HG03175 (cell line): Measurements from ENCODE around the gene CHST12.

Experiments used
- ATAC-seq: cut with Tn5 transposase; IDR thresholded peaks from one replicate; pipeline ENCODE4 v1.9.1; 2021; ENCODE audit warnings: mild to moderate bottlenecking, moderate library complexity; ENCODE audit not compliant: unreplicated experiment

CHST12 gene

GRCh38 chr7:2403014-2403717 lies at the start of gene CHST12:
TSS of gene CHST12 (plus strand) at chr7:2403611. CDS start at chr7:2432640, 29,029 bp downstream.
- ATAC-seq = peak; percentile 49

GRCh38 chr7:2353936-2354185 lies 49.5 kb upstream of the CHST12 start:
- peak; percentile 56 for ATAC-seq

GRCh38 chr7:2354186-2354938 lies 49.0 kb upstream of the CHST12 start, which contains the start of gene EIF3B:
TSS of gene EIF3B (plus strand) at chr7:2354827. CDS start at chr7:2354922, 95 bp downstream.
- peak; percentile 81 for ATAC-seq

- ATAC-seq = peak; percentile 4
These were observed 48.3 kb upstream of the CHST12 start for GRCh38 chr7:2354939-2355704.

GRCh38 chr7:2355705-2356008 lies 47.8 kb upstream of the CHST12 start:
- ATAC-seq = no peak

GRCh38 chr7:2357165-2357564 lies 46.2 kb upstream of the CHST12 start:
- ATAC-seq = no peak

- no peak for ATAC-seq
These were observed 45.8 kb upstream of the CHST12 start for GRCh38 chr7:2357571-2357970.

- no peak for ATAC-seq
These were observed 44.4 kb upstream of the CHST12 start for GRCh38 chr7:2358968-2359527.

- ATAC-seq = no peak
These were observed 43.8 kb upstream of the CHST12 start for GRCh38 chr7:2359610-2360009.

GRCh38 chr7:2360796-2361195 lies 42.6 kb upstream of the CHST12 start:
- ATAC-seq = no peak

- ATAC-seq = no peak
These were observed 40.9 kb upstream of the CHST12 start for GRCh38 chr7:2362385-2363088.

GRCh38 chr7:2369139-2369538 lies 34.3 kb upstream of the CHST12 start:
- ATAC-seq = no peak

GRCh38 chr7:2371329-2371728 lies 32.1 kb upstream of the CHST12 start:
- ATAC-seq = no peak

GRCh38 chr7:2372724-2373123 lies 30.7 kb upstream of the CHST12 start:
- ATAC-seq = no peak

GRCh38 chr7:2373124-2373556 lies 30.3 kb upstream of the CHST12 start:
- ATAC-seq = no peak

GRCh38 chr7:2373646-2374045 lies 29.8 kb upstream of the CHST12 start:
- no peak for ATAC-seq

- no peak for ATAC-seq
These were observed 29.0 kb upstream of the CHST12 start for GRCh38 chr7:2374401-2374800.

- ATAC-seq = no peak
These were observed 28.3 kb upstream of the CHST12 start for GRCh38 chr7:2374830-2375728.

- no peak for ATAC-seq
These were observed 26.9 kb upstream of the CHST12 start for GRCh38 chr7:2376351-2377154.
